Fibroblast of lung (primary cell): ENCODE data around the gene CACNA1H. TPM values are rescaled to one million over a fixed set of nuclear protein-coding genes. Genes with fewer than 3 reads are reported as not detected.

Source experiments
- DNase-seq, 2 donors: peaks; one replicate each; pipeline versions ENCODE4 v3.0.0 to v3.0.0-alpha.2; 2010; ENCODE audit warnings: low read depth in 2 of 2
- H2AFZ ChIP-seq: 2 replicates; pipeline ENCODE4 v1.5.1; 2012; ENCODE audit warnings: low read length, control low read depth, inconsistent platforms
- H3K27ac ChIP-seq: 2 replicates; pipeline ENCODE4 v1.5.1; 2011; ENCODE audit warnings: low read length, control low read depth; ENCODE audit not compliant: insufficient read depth
- H3K27me3 ChIP-seq: 2 replicates; pipeline ENCODE4 v1.5.1; 2011; ENCODE audit warnings: mild to moderate bottlenecking, low read length; ENCODE audit not compliant: control insufficient read depth, insufficient read depth
- H3K36me3 ChIP-seq: 2 replicates; pipeline ENCODE4 v1.5.1; 2011; ENCODE audit warnings: low read length; ENCODE audit not compliant: control insufficient read depth, insufficient read depth
- H3K4me1 ChIP-seq: 2 replicates; pipeline ENCODE4 v1.5.1; 2011; ENCODE audit warnings: low read length; ENCODE audit not compliant: control insufficient read depth, insufficient read depth; ENCODE audit errors: extremely low read depth
- H3K4me2 ChIP-seq: 2 replicates; pipeline ENCODE4 v1.5.1; 2011; ENCODE audit warnings: low read length, control low read depth; ENCODE audit not compliant: insufficient read depth; ENCODE audit errors: extremely low read depth
- H3K4me3 ChIP-seq, 4 experiments: fragments of 200-600 bp in 1 of 4; sonication (generic) in 1 of 4; replicated peaks in 1 of 4; 2 replicates each; pipeline ENCODE4 v1.5.1; 2011 to 2016; ENCODE audit warnings: low read length in 4 of 4, low read depth in 3 of 4, mild to moderate bottlenecking in 3 of 4, control low read depth in 2 of 4, inconsistent platforms in 1 of 4, mixed read lengths in 1 of 4; ENCODE audit not compliant: insufficient read depth in 1 of 4; ENCODE audit errors: control extremely low read depth in 1 of 4
- H3K79me2 ChIP-seq: 2 replicates; pipeline ENCODE4 v1.5.1; 2012; ENCODE audit warnings: mild to moderate bottlenecking, low read length, inconsistent platforms; ENCODE audit not compliant: control insufficient read depth, insufficient read depth
- H3K9ac ChIP-seq: 2 replicates; pipeline ENCODE4 v1.5.1; 2011; ENCODE audit warnings: mild to moderate bottlenecking, low read length, control low read depth; ENCODE audit not compliant: insufficient read depth
- H3K9me3 ChIP-seq: 2 replicates; pipeline ENCODE4 v1.5.1; 2012; ENCODE audit warnings: low read depth, low read length; ENCODE audit not compliant: control insufficient read depth, insufficient read depth
- H4K20me1 ChIP-seq: 2 replicates; pipeline ENCODE4 v1.5.1; 2011; ENCODE audit warnings: low read length; ENCODE audit not compliant: control insufficient read depth, insufficient read depth; ENCODE audit errors: extremely low read depth
- CTCF ChIP-seq, 2 donors: IDR thresholded peaks in 1 of 2; conservative IDR thresholded peaks in 1 of 2; 1 replicate in 1 of 2; 2 replicates in 1 of 2; pipeline ENCODE4 v1.5.1; 2011 to 2012; ENCODE audit warnings: low read length in 2 of 2, control low read depth in 1 of 2, inconsistent platforms in 1 of 2, low read depth in 1 of 2, mild to moderate bottlenecking in 1 of 2
- EZH2 ChIP-seq: IDR thresholded peaks from 2 replicates; pipeline ENCODE4 v1.5.1; 2012; ENCODE audit warnings: low read length, control low read depth, mild to moderate bottlenecking; ENCODE audit errors: missing control alignments
- polyA plus RNA-seq, 2 donors: library from polyadenylated mRNA; depleted of rRNA in 1 of 2; stranded (reverse) in 1 of 2; unstranded in 1 of 2; fragments of >200 nt; gene quantifications; 2 replicates each; pipeline ENCODE4 v1.2.1, GENCODE V29; 2011 to 2012; ENCODE audit warnings: missing spikeins in 1 of 2
- total RNA-seq: library from RNA; depleted of rRNA; stranded (reverse); fragments of >200 nt; gene quantifications from 2 replicates; pipeline ENCODE4 v1.2.1, GENCODE V29; 2014

CACNA1H gene
- total and polyA plus RNA-seq, 2 donors (not counting 1 experiment from before 2014, with no cell fraction given), result 1.2 to 10.5 TPM

GRCh38 chr16:1210461-1210860, 57.6 kb downstream of the CACNA1H start:
- Histone ChIP-seq H3K27ac (no peak overlapping the region), H3K4me2 (no peak overlapping the region), H3K9ac (no peak overlapping the region), H3K79me2 (no peaks in the 10 kb centered on the region), H3K36me3 (no peaks in the 10 kb centered on the region), H3K9me3 (no peaks in the 10 kb centered on the region), H3K4me1 (no peaks in the 10 kb centered on the region), H3K4me3 (no peak overlapping the region), H3K27me3 (no peaks in the 10 kb centered on the region), H2AFZ (no peak overlapping the region), H4K20me1 (no peaks in the 10 kb centered on the region)
- TF ChIP-seq CTCF (conservative IDR thresholded peaks at IDR 0.05 in 1 of 2, IDR thresholded peaks at IDR 0.05 in 1 of 2; ENCODE audit: low read depth in 1 of 2, low read length in 2 of 2) (no peak), EZH2 (no peak)
- DNase-seq, result no peak

- Histone ChIP-seq H3K9ac (no peak overlapping the region), H3K79me2 (no peaks in the 10 kb centered on the region), H3K27me3 (no peaks in the 10 kb centered on the region), H2AFZ (no peak overlapping the region), H3K36me3 (no peaks in the 10 kb centered on the region), H3K27ac (no peak overlapping the region), H4K20me1 (no peaks in the 10 kb centered on the region), H3K9me3 (no peaks in the 10 kb centered on the region), H3K4me1 (no peaks in the 10 kb centered on the region), H3K4me3 (no peak overlapping the region), H3K4me2 (no peak overlapping the region)
- TF ChIP-seq EZH2 (no peak), CTCF (conservative IDR thresholded peaks at IDR 0.05 in 1 of 2, IDR thresholded peaks at IDR 0.05 in 1 of 2; ENCODE audit: low read depth in 1 of 2, low read length in 2 of 2) (no peak)
- DNase-seq, result no peak
Measured at GRCh38 chr16:1211451-1212268, 58.8 kb downstream of the CACNA1H start.

- Histone ChIP-seq H3K4me1 (no peaks in the 10 kb centered on the region), H4K20me1 (no peaks in the 10 kb centered on the region), H3K36me3 (no peaks in the 10 kb centered on the region), H3K9me3 (no peaks in the 10 kb centered on the region), H2AFZ (no peak overlapping the region), H3K4me2 (no peak overlapping the region), H3K79me2 (no peaks in the 10 kb centered on the region), H3K27me3 (no peaks in the 10 kb centered on the region), H3K9ac (no peak overlapping the region), H3K4me3 (no peak overlapping the region), H3K27ac (no peak overlapping the region)
- TF ChIP-seq CTCF (conservative IDR thresholded peaks at IDR 0.05 in 1 of 2, IDR thresholded peaks at IDR 0.05 in 1 of 2; ENCODE audit: low read depth in 1 of 2, low read length in 2 of 2), result no peak
- no peak for DNase-seq
Measured at GRCh38 chr16:1212616-1213194, 59.8 kb downstream of the CACNA1H start.
